ENCODE results near the gene DSCAML1. TPM values are rescaled to one million over a fixed set of nuclear protein-coding genes. Genes with fewer than 3 reads are reported as not detected.

The DSCAML1 gene
- total and polyA plus RNA-seq, 8 donors: 0.08 to 2.9 (median 0.45) TPM

DNA sequence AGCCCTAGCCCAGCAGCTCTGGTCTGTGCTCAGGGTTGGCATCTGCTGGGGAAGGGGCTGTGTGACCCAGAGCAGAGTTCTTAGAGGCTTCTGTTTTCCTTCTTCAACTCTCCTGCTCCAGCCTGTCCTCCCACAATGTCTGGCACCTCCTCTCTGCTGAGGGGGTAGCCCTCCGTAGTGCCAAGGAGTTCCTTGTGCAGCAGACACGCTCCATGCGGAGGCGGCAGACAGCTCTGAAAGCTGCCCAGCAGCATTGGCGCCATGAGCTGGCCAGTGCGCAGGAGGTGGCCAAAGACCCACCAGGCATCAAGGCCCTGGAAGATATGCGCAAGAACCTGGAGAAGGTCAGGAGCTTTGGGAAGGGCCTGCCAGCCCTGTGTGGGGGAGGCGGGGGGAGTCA lies 400.0 kb downstream of the DSCAML1 start:
- intact Hi-C loops (cut with DNase I; ENCODE audit: low total_unique reads): no loop called here
- Histone ChIP-seq H3K4me3 (no peak overlapping the region), H3K9me3 (peaks cover 0 to 16% (median 6%) of the 10 kb centered on the region in 4 donors), H3K4me1 (no peaks in the 10 kb centered on the region), H3K27ac (no peak overlapping the region), H3K27me3 (no peaks in the 10 kb centered on the region), H3K36me3 (peaks cover 56 to 74% (median 71%) of the 10 kb centered on the region in 4 donors)
- TF ChIP-seq POLR2A (IDR thresholded peaks at IDR 0.05): no peak
- TF ChIP-seq, protein P1, sequence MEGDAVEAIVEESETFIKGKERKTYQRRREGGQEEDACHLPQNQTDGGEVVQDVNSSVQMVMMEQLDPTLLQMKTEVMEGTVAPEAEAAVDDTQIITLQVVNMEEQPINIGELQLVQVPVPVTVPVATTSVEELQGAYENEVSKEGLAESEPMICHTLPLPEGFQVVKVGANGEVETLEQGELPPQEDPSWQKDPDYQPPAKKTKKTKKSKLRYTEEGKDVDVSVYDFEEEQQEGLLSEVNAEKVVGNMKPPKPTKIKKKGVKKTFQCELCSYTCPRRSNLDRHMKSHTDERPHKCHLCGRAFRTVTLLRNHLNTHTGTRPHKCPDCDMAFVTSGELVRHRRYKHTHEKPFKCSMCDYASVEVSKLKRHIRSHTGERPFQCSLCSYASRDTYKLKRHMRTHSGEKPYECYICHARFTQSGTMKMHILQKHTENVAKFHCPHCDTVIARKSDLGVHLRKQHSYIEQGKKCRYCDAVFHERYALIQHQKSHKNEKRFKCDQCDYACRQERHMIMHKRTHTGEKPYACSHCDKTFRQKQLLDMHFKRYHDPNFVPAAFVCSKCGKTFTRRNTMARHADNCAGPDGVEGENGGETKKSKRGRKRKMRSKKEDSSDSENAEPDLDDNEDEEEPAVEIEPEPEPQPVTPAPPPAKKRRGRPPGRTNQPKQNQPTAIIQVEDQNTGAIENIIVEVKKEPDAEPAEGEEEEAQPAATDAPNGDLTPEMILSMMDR (IDR thresholded peaks at IDR 0.05): no peak
- TF ChIP-seq POLR2AphosphoS5 (IDR thresholded peaks at IDR 0.05): no peak
- 98 to 100% (median 98%) methylated on average over 8 of the region's 8 CpGs for WGBS, 5 donors
- no peak for DNase-seq

DNA sequence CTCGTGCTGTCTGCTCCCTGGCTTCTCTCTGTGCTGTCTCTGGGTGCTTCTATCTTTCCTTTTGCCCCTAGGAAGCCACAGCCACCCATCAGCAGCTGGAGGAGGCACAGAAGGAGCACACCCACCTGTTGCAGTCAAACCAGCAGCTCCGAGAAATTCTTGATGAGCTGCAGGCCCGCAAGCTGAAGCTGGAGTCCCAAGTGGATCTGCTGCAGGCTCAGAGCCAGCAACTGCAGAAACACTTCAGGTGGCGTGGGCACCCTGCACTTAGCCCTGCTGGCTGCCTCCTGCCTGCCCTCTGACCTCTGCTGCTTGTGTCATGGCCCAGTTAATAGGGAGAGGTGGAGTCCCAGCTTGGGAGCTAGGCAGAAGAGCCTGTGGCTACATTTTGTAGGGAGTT lies 401.5 kb downstream of the DSCAML1 start:
- WGBS, 5 donors: 87 to 96% (median 89%) methylated on average over 3 to 4 of the region's 4 CpGs
- H3K4me3 ChIP-seq: no peak overlapping the region
- TF ChIP-seq POLR2AphosphoS5 (IDR thresholded peaks at IDR 0.05) (no peak), EP300 (IDR thresholded peaks at IDR 0.05) (no peak), POLR2A (IDR thresholded peaks at IDR 0.05) (no peak)
- TF ChIP-seq, protein P1 (IDR thresholded peaks at IDR 0.05): no peak
- peaks cover 0 to 16% (median 6%) of the 10 kb centered on the region in 4 donors for H3K9me3 ChIP-seq
- no peaks in the 10 kb centered on the region for H3K27me3 ChIP-seq
- peaks cover 70 to 86% (median 85%) of the 10 kb centered on the region in 4 donors for H3K36me3 ChIP-seq
- DNase-seq: no peak
- H3K27ac ChIP-seq: no peak overlapping the region
- intact Hi-C loops (cut with DNase I; ENCODE audit: low total_unique reads): no loop called here
- no peaks in the 10 kb centered on the region for H3K4me1 ChIP-seq

GRCh38 chr11:117394221-117394925 lies 402.6 kb downstream of the DSCAML1 start:
- H3K9me3 ChIP-seq: peaks cover 0 to 16% (median 6%) of the 10 kb centered on the region in 4 donors
- no peak for DNase-seq
- 90 to 97% (median 95%) methylated on average over 10 to 14 of the region's 14 CpGs for WGBS, 5 donors
- intact Hi-C loops (cut with DNase I; ENCODE audit: low total_unique reads): no loop called here
- no peak overlapping the region for H3K27ac ChIP-seq
- no peaks in the 10 kb centered on the region for H3K27me3 ChIP-seq
- peaks cover 70 to 97% (median 96%) of the 10 kb centered on the region in 4 donors for H3K36me3 ChIP-seq
- H3K4me3 ChIP-seq: no peak overlapping the region
- no peaks in the 10 kb centered on the region for H3K4me1 ChIP-seq
- TF ChIP-seq, protein P1 (IDR thresholded peaks at IDR 0.05): no peak
- TF ChIP-seq POLR2AphosphoS5 (IDR thresholded peaks at IDR 0.05): no peak
- TF ChIP-seq EP300 (IDR thresholded peaks at IDR 0.05): no peak
- no peak for TF ChIP-seq POLR2A (IDR thresholded peaks at IDR 0.05)

- DNase-seq: no peak
- Histone ChIP-seq H3K9me3 (peaks cover 0 to 4% (median under 1%) of the 10 kb centered on the region in 4 donors), H3K4me1 (no peaks in the 10 kb centered on the region), H3K4me3 (no peak overlapping the region), H3K36me3 (peaks cover 68 to 100% (median 98%) of the 10 kb centered on the region in 4 donors), H3K27ac (no peak overlapping the region), H3K27me3 (no peaks in the 10 kb centered on the region)
- TF ChIP-seq, protein P1 (IDR thresholded peaks at IDR 0.05): no peak
- TF ChIP-seq POLR2AphosphoS5 (IDR thresholded peaks at IDR 0.05) (no peak), POLR2A (IDR thresholded peaks at IDR 0.05) (no peak), EP300 (IDR thresholded peaks at IDR 0.05) (no peak)
- intact Hi-C loops (cut with DNase I; ENCODE audit: low total_unique reads): no loop called here
- WGBS, 5 donors: 93 to 98% (median 95%) methylated on average over 8 of the region's 8 CpGs
Measured at GRCh38 chr11:117392979-117393378, 404.0 kb downstream of the DSCAML1 start.
